ENCODE data around the gene STARD10. TPM values are rescaled to one million over a fixed set of nuclear protein-coding genes. Genes with fewer than 3 reads are reported as not detected.
"Not testable (repeated sequence)": the region's sequence is repeated elsewhere in the genome, so short reads cannot be mapped to it uniquely, and the experiment has no call there.

STARD10 gene
- total RNA-seq, 1 donor from 2014 or later = 94.8 TPM

- Histone ChIP-seq H3K27me3 (ENCODE audit: control insufficient read depth, insufficient read depth, low read length) (no peaks in the 10 kb centered on the region), H3K4me3 (ENCODE audit: low read depth, low read length) (peak overlapping the region; percentile 68), H3K36me3 (ENCODE audit: control insufficient read depth, insufficient read depth, low read length) (no peaks in the 10 kb centered on the region)
- TF ChIP-seq, protein P1, sequence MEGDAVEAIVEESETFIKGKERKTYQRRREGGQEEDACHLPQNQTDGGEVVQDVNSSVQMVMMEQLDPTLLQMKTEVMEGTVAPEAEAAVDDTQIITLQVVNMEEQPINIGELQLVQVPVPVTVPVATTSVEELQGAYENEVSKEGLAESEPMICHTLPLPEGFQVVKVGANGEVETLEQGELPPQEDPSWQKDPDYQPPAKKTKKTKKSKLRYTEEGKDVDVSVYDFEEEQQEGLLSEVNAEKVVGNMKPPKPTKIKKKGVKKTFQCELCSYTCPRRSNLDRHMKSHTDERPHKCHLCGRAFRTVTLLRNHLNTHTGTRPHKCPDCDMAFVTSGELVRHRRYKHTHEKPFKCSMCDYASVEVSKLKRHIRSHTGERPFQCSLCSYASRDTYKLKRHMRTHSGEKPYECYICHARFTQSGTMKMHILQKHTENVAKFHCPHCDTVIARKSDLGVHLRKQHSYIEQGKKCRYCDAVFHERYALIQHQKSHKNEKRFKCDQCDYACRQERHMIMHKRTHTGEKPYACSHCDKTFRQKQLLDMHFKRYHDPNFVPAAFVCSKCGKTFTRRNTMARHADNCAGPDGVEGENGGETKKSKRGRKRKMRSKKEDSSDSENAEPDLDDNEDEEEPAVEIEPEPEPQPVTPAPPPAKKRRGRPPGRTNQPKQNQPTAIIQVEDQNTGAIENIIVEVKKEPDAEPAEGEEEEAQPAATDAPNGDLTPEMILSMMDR (IDR thresholded peaks at IDR 0.05; ENCODE audit: insufficient read depth, low read length, poor library complexity, severe bottlenecking) = no peak
- DNase-seq (ENCODE audit: low read depth) = no peak
Measured at GRCh38 chr11:72813740-72814285, 20.0 kb upstream of the STARD10 start.

- DNase-seq (ENCODE audit: low read depth) = no peak
- Histone ChIP-seq H3K36me3 (ENCODE audit: control insufficient read depth, insufficient read depth, low read length) (no peaks in the 10 kb centered on the region), H3K27me3 (ENCODE audit: control insufficient read depth, insufficient read depth, low read length) (no peaks in the 10 kb centered on the region), H3K4me3 (ENCODE audit: low read depth, low read length) (peak overlapping the region; percentile 68)
- TF ChIP-seq, protein P1 (IDR thresholded peaks at IDR 0.05; ENCODE audit: insufficient read depth, low read length, poor library complexity, severe bottlenecking) = peak; percentile 72
Measured at GRCh38 chr11:72812967-72813739, 19.3 kb upstream of the STARD10 start.

DNA sequence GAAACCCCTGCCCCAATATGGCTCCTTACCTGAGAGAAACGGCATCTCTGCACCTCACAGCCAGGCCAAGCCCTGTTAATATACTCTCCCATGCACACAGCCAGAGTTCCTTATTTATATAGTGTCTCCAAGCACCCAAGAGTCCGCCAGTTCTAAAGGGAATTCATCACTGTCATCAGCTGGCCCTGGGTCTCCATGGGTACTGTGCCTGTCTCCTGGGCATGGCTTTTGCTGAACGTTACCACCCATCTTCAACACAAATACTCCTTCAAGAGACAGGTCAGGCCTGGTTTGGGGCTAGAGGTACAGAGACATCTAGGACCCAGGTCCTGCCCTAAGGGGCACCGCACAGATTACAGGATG is 18.7 kb upstream of the STARD10 start:
- TF ChIP-seq, protein P1 (IDR thresholded peaks at IDR 0.05; ENCODE audit: insufficient read depth, low read length, poor library complexity, severe bottlenecking) = no peak
- no peaks in the 10 kb centered on the region for H3K27me3 ChIP-seq (ENCODE audit: control insufficient read depth, insufficient read depth, low read length)
- no peaks in the 10 kb centered on the region for H3K36me3 ChIP-seq (ENCODE audit: control insufficient read depth, insufficient read depth, low read length)
- no peak for DNase-seq (ENCODE audit: low read depth)
- H3K4me3 ChIP-seq (ENCODE audit: low read depth, low read length) = peak overlapping the region; percentile 68

- not testable (repeated sequence) for H3K27me3 ChIP-seq (ENCODE audit: control insufficient read depth, insufficient read depth, low read length); H3K4me3 ChIP-seq (ENCODE audit: low read depth, low read length); H3K36me3 ChIP-seq (ENCODE audit: control insufficient read depth, insufficient read depth, low read length); DNase-seq (ENCODE audit: low read depth)
Measured at GRCh38 chr11:72811686-72812085, 17.8 kb upstream of the STARD10 start.

- TF ChIP-seq, protein P1 (IDR thresholded peaks at IDR 0.05; ENCODE audit: insufficient read depth, low read length, poor library complexity, severe bottlenecking) = no peak
- Histone ChIP-seq H3K36me3 (ENCODE audit: control insufficient read depth, insufficient read depth, low read length) (no peaks in the 10 kb centered on the region), H3K4me3 (ENCODE audit: low read depth, low read length) (no peak overlapping the region), H3K27me3 (ENCODE audit: control insufficient read depth, insufficient read depth, low read length) (no peaks in the 10 kb centered on the region)
- no peak for DNase-seq (ENCODE audit: low read depth)
Measured at GRCh38 chr11:72808331-72808798, 14.5 kb upstream of the STARD10 start.

- H3K36me3 ChIP-seq (ENCODE audit: control insufficient read depth, insufficient read depth, low read length) = no peaks in the 10 kb centered on the region
- TF ChIP-seq, protein P1 (IDR thresholded peaks at IDR 0.05; ENCODE audit: insufficient read depth, low read length, poor library complexity, severe bottlenecking) = no peak
- no peak for DNase-seq (ENCODE audit: low read depth)
- no peaks in the 10 kb centered on the region for H3K27me3 ChIP-seq (ENCODE audit: control insufficient read depth, insufficient read depth, low read length)
- H3K4me3 ChIP-seq (ENCODE audit: low read depth, low read length) = no peak overlapping the region
Measured at GRCh38 chr11:72807792-72808191, 13.9 kb upstream of the STARD10 start.

Data from kidney epithelial cell (primary cell).